ENCODE results near the gene CDH13. TPM values are rescaled to one million over a fixed set of nuclear protein-coding genes. Genes with fewer than 3 reads are reported as not detected.

The CDH13 gene
- total RNA-seq, 1 donor from 2014 or later: 46.4 TPM

DNA sequence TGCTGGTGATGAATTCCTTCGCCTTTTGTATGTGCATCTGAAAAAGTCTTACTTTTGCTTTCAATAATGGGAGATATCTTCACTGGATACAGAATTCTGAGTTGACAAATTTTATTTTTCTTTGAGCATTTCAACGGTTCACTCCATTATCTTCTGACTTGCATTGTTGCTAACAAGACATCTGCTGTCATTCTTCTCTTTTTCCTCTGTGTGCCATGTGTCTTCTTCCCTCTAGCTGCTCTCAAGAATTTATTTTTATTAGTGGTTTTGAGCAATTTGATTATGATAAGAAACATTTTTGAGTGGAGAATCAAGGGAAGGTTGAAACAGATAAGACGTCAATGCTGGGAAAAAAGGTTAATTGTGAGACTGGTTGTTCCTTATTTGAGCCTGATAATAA, 471.8 kb downstream of the CDH13 start:
- TF ChIP-seq, protein P1, sequence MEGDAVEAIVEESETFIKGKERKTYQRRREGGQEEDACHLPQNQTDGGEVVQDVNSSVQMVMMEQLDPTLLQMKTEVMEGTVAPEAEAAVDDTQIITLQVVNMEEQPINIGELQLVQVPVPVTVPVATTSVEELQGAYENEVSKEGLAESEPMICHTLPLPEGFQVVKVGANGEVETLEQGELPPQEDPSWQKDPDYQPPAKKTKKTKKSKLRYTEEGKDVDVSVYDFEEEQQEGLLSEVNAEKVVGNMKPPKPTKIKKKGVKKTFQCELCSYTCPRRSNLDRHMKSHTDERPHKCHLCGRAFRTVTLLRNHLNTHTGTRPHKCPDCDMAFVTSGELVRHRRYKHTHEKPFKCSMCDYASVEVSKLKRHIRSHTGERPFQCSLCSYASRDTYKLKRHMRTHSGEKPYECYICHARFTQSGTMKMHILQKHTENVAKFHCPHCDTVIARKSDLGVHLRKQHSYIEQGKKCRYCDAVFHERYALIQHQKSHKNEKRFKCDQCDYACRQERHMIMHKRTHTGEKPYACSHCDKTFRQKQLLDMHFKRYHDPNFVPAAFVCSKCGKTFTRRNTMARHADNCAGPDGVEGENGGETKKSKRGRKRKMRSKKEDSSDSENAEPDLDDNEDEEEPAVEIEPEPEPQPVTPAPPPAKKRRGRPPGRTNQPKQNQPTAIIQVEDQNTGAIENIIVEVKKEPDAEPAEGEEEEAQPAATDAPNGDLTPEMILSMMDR (conservative IDR thresholded peaks at IDR 0.05): no peak
- DNase-seq (ENCODE audit: extremely low spot score, unreplicated experiment): no peak
- no peaks in the 10 kb centered on the region for H3K4me1 Mint-ChIP-seq (ENCODE audit: unreplicated experiment)
- no peak overlapping the region for H3K4me3 Mint-ChIP-seq
- H3K27ac Mint-ChIP-seq: no peak overlapping the region
- H3K9me3 Mint-ChIP-seq: peaks cover 6% of the 10 kb centered on the region
- peaks cover 4% of the 10 kb centered on the region for H3K27me3 Mint-ChIP-seq
- peaks cover 3% of the 10 kb centered on the region for H3K36me3 Mint-ChIP-seq

DNA sequence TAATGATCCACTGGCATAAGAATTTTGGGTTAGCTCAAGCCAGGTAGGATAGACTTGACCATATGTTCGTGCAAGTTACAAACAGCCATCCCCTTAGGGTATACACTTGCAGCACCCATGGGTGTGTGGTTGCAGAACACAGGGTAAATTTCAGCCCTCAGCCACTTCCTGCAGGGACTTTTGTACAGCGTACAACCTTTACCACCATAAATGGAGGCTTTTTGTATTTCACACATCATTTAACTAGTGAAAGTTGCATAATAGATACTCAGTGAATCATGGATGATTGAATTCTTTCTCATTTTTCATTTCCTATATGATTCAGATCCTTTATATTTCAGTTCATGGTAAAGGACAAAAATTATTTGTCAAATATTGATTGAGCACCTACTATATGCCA, 473.9 kb downstream of the CDH13 start:
- no peak for DNase-seq (ENCODE audit: extremely low spot score, unreplicated experiment)
- no peaks in the 10 kb centered on the region for H3K36me3 Mint-ChIP-seq
- no peak overlapping the region for H3K27ac Mint-ChIP-seq
- peaks cover 6% of the 10 kb centered on the region for H3K9me3 Mint-ChIP-seq
- TF ChIP-seq, protein P1 (conservative IDR thresholded peaks at IDR 0.05): no peak
- H3K4me3 Mint-ChIP-seq: no peak overlapping the region
- H3K4me1 Mint-ChIP-seq (ENCODE audit: unreplicated experiment): no peaks in the 10 kb centered on the region
- H3K27me3 Mint-ChIP-seq: no peaks in the 10 kb centered on the region

DNA sequence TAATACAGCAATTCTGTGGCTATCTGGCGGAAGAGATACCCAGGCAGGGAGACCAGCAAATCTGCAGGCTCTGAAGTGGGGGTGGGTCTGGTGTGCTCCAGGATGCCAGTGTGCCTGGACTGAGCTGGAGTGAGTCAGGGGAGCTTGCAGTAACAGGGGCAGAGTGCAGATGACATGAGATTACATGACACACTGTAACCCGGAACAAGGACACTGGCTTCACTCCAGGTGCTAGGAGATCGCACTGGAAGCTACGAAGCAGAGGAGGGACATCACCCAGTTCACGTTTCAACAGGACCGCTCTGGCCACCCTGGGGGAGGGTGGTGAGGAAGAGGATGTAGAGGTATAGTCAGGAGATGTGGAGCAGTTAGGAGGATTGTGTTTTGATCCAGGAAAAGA, 475.6 kb downstream of the CDH13 start:
- no peaks in the 10 kb centered on the region for H3K36me3 Mint-ChIP-seq
- H3K9me3 Mint-ChIP-seq: peaks cover 6% of the 10 kb centered on the region
- no peaks in the 10 kb centered on the region for H3K4me1 Mint-ChIP-seq (ENCODE audit: unreplicated experiment)
- no peak overlapping the region for H3K4me3 Mint-ChIP-seq
- no peaks in the 10 kb centered on the region for H3K27me3 Mint-ChIP-seq
- TF ChIP-seq, protein P1 (conservative IDR thresholded peaks at IDR 0.05): no peak
- DNase-seq (ENCODE audit: extremely low spot score, unreplicated experiment): no peak
- no peak overlapping the region for H3K27ac Mint-ChIP-seq

DNA sequence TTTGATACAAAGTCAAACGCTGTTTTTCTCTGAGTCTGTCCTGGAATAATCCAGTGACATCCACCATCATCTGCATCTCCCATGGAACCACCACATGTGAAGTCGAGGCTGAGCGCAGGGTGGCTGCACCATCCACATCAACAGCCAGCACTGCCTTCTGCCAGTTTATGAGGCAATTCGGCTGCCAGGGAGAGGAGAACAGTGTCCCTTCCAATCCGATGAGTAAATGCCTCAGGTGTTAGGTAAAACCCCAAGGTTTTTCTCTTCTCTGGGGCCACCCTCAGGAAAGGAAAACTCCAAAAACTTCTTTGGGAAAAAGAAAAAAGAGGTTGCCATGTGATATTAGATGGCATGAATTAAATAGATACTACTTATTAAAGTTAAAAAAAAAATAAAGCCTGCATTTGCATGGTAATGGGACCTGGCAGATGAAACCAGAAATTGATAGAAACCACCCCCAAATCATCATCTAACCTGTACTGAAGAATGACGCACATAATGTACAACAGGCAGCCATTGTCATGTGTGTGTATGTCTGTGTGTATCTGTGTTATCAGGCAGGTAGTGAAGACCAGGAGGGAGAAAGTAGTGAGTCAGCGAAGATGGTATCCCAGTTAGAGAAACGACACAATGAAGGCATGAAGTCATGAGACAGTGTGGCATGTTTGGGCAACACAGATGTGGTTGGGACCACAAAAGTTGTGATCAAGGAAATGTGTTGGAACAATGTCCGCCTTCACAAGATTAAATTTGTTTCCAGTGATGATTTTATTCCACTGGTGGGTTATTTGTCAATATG, 478.7 kb downstream of the CDH13 start:
- Mint-ChIP-seq H3K27me3 (peaks cover 7% of the 10 kb centered on the region), H3K4me1 (ENCODE audit: unreplicated experiment) (no peaks in the 10 kb centered on the region), H3K36me3 (no peaks in the 10 kb centered on the region), H3K4me3 (no peak overlapping the region), H3K9me3 (no peaks in the 10 kb centered on the region), H3K27ac (no peak overlapping the region)
- TF ChIP-seq, protein P1 (conservative IDR thresholded peaks at IDR 0.05): no peak
- no peak for DNase-seq (ENCODE audit: extremely low spot score, unreplicated experiment)

DNA sequence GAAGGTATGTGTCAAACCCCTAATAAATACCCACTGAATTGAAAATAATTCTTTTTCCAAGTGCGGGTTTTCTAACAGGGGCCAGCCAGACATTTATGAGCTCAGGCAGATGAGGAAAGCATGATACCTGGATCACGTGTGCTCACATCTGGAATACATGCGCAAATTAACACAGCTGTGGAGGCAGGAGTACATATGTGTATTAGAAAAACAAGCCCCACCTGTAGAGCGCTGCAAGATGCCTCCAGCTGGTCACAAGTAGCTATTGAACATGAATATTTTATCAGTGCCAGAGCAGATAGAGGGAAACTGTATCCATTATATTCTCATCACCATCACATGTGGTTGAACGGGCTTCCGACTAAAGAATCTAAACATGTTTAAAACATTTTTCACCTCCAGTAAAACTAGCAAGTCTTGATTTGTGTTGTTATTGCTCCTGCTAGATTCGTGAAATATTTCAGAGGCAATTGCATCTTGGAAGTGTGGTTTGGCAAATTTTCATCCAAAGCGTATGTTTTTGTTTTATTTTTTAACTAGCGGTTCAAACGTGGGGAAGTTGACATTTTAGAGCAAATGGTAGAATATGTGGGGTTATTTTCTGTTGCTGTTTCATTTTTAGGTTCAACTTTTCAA, 482.8 kb downstream of the CDH13 start:
- no peak for DNase-seq (ENCODE audit: extremely low spot score, unreplicated experiment)
- no peaks in the 10 kb centered on the region for H3K9me3 Mint-ChIP-seq
- no peak overlapping the region for H3K27ac Mint-ChIP-seq
- peaks cover 26% of the 10 kb centered on the region for H3K27me3 Mint-ChIP-seq
- TF ChIP-seq, protein P1 (conservative IDR thresholded peaks at IDR 0.05): no peak
- H3K4me1 Mint-ChIP-seq (ENCODE audit: unreplicated experiment): peaks cover 7% of the 10 kb centered on the region
- H3K4me3 Mint-ChIP-seq: no peak overlapping the region
- no peaks in the 10 kb centered on the region for H3K36me3 Mint-ChIP-seq
